ENCODE measurements around the gene EIF2AK3. TPM values are rescaled to one million over a fixed set of nuclear protein-coding genes. Genes with fewer than 3 reads are reported as not detected.

Gene EIF2AK3
- total RNA-seq, 6 experiments from 2014 or later, result 7.0 to 19.1 (median 11.1) TPM

DNA sequence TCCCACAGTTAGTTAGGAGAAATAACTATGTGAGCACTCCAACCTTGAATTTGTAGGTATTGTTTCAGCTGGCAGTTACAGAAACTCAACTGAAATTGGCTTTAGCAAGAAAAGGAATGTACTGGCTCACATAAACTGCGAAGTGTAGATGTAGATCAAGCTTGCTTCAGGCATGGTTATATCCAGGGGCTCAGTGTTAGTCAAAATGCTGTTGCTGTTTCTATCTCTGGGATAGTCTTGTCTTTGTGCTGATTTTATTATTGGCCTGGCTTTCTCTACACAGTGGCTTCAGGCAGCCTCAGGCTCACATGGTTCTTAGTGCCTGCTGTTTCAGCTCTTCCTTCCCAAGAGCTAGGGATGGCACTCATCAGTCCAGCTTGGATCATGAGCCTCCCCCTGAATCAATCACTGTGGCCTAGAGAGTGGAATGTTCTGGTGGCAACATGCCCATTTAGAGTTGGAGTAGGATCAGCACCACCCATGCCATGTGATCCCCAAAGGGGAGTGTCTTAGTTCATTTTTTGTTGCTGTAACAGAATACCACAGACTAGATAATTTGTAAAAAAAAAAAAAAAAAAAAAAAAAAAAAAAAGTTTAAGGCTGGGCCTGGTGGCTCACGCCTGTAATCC is 105.7 kb downstream of the EIF2AK3 start:
- DNase-seq, result no peak
- no peaks in the 10 kb centered on the region for H3K4me1 ChIP-seq

GRCh38 chr2:88517759-88518201 is 109.5 kb downstream of the EIF2AK3 start:
- no peak overlapping the region for H3K4me3 ChIP-seq
- WGBS (ENCODE audit: insufficient coverage, low coverage, low lambda C conversion rate, missing lambda C conversion rate), result 46% methylated on average over 6 of the region's 6 CpGs
- no peak for TF ChIP-seq POLR2A (IDR thresholded peaks at IDR 0.05)
- H3K36me3 ChIP-seq, result no peaks in the 10 kb centered on the region
- ATAC-seq (no peak), DNase-seq (no peak)
- no peaks in the 10 kb centered on the region for H3K9me3 ChIP-seq
- H3K27me3 ChIP-seq, result no peaks in the 10 kb centered on the region
- H3K27ac ChIP-seq, result no peak overlapping the region
- H3K4me1 ChIP-seq, result no peaks in the 10 kb centered on the region
- intact Hi-C loops (cut with DNase I), result no loop called here

More for the DNA sequence above, 105.7 kb downstream of the EIF2AK3 start:
- Histone ChIP-seq H3K27ac (no peak overlapping the region), H3K4me3 (no peak overlapping the region), H3K9me3 (no peaks in the 10 kb centered on the region), H3K27me3 (no peaks in the 10 kb centered on the region), H3K36me3 (no peaks in the 10 kb centered on the region)
- ATAC-seq, result no peak
- TF ChIP-seq CTCF (IDR thresholded peaks at IDR 0.05) (no peak), POLR2A (IDR thresholded peaks at IDR 0.05) (no peak)
- intact Hi-C loops (cut with DNase I), result no loop called here
- 60% methylated on average over 2 of the region's 2 CpGs for WGBS (ENCODE audit: insufficient coverage, low coverage, low lambda C conversion rate, missing lambda C conversion rate)

Other genes with a start within 250 kb of the EIF2AK3 start
- not detected for gene FOXI3, start 174.8 kb downstream of the EIF2AK3 start, total RNA-seq
- gene RPIA, start 64.2 kb upstream of the EIF2AK3 start, total RNA-seq, result 1 to 10 TPM; 2.2 to 4.8 (median 3.2) TPM